ENCODE results near the gene TTC34. TPM values are rescaled to one million over a fixed set of nuclear protein-coding genes. Genes with fewer than 3 reads are reported as not detected.

TTC34 gene
- total and polyA plus RNA-seq, 2 of the 13 experiments (the other 11 are each of a cell fraction or from before 2014, with no cell fraction given) = 0.07 to 0.11 TPM

GRCh38 chr1:2817784-2818564 lies 16.5 kb upstream of the TTC34 start (continued):
- TF ChIP-seq, protein P1, sequence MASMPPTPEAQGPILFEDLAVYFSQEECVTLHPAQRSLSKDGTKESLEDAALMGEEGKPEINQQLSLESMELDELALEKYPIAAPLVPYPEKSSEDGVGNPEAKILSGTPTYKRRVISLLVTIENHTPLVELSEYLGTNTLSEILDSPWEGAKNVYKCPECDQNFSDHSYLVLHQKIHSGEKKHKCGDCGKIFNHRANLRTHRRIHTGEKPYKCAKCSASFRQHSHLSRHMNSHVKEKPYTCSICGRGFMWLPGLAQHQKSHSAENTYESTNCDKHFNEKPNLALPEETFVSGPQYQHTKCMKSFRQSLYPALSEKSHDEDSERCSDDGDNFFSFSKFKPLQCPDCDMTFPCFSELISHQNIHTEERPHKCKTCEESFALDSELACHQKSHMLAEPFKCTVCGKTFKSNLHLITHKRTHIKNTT (CRISPR knock-in tag; IDR thresholded peaks at IDR 0.05) = no peak
- no peak for TF ChIP-seq DBP (CRISPR knock-in tag; IDR thresholded peaks at IDR 0.05; ENCODE audit: not compliant biosample characterization)
- TF ChIP-seq ZNF260 (CRISPR knock-in tag; IDR thresholded peaks at IDR 0.05; ENCODE audit: borderline replicate concordance, low read depth) = no peak
- TF ChIP-seq TCF12 (IDR thresholded peaks at IDR 0.05) = no peak
- TF ChIP-seq TCF12 (CRISPR knock-in tag; IDR thresholded peaks at IDR 0.05) = no peak
- TF ChIP-seq GMEB2 (CRISPR knock-in tag; IDR thresholded peaks at IDR 0.05; ENCODE audit: low read depth) = no peak

- Histone ChIP-seq H3K27ac (ENCODE audit: extremely low read length, insufficient read depth, low read length) (no peak overlapping the region), H3K9me3 (ENCODE audit: low read length) (no peaks in the 10 kb centered on the region; the same call in 1 of the 2 replicates), H3K79me2 (ENCODE audit: insufficient read depth, low read length) (no peaks in the 10 kb centered on the region), H4K20me1 (ENCODE audit: insufficient read depth, low read length) (no peaks in the 10 kb centered on the region), H3K36me3 (replicated peaks in 1 of 2; ENCODE audit: control insufficient read depth in 1 of 2, insufficient read depth in 2 of 2, low read length in 2 of 2) (no peaks in the 10 kb centered on the region), H2AFZ (ENCODE audit: low read length) (no peak overlapping the region), H3K9ac (ENCODE audit: insufficient read depth, low read depth, low read length) (no peak overlapping the region), H3K4me3 (replicated peaks in 1 of 3; ENCODE audit: insufficient read depth in 1 of 3, low read depth in 2 of 3, low read length in 3 of 3) (no peak overlapping the region), H3K27me3 (ENCODE audit: control insufficient read depth in 1 of 2, insufficient read depth in 2 of 2, low read length in 2 of 2) (peaks cover 0 to 43% of the 10 kb centered on the region in 2 experiments; a peak in 4 of 5 replicates), H3K4me1 (ENCODE audit: insufficient read depth, low read length) (peaks cover under 1% of the 10 kb centered on the region; the same call in 1 of the 2 replicates), H3K4me2 (ENCODE audit: low read depth, low read length) (no peak overlapping the region)
- POLR2A ChIA-PET = no interaction called here
- in situ Hi-C loops (cut with HindIII; ENCODE audit: extremely low pct_ligation_motif_present, low pct_unique_long_range_greater_than_20kb) (no loop called here), intact Hi-C loops (cut with micrococcal nuclease; ENCODE audit: unreplicated experiment) (no loop called here)
- no TSS peak for BruUV-seq (replicated peaks)
- no peak for DNase-seq (ENCODE audit: low spot score)
- 20% methylated on average over 9 of the region's 15 CpGs for WGBS (ENCODE audit: low lambda C conversion rate)
- FAIRE-seq = no peak
- CTCF ChIA-PET (ENCODE audit: low intra/inter-chr PET ratio, low total read pairs) = no interaction called here
- ATAC-seq = no peak
- TF ChIP-seq ZNF234 (CRISPR knock-in tag; conservative IDR thresholded peaks at IDR 0.05) (no peak), KAT7 (CRISPR knock-in tag; IDR thresholded peaks at IDR 0.05; ENCODE audit: borderline replicate concordance) (no peak), ZNF510 (CRISPR knock-in tag; IDR thresholded peaks at IDR 0.05; ENCODE audit: low read depth) (no peak), ZNF772 (CRISPR knock-in tag; IDR thresholded peaks at IDR 0.05) (no peak), PAXIP1 (CRISPR knock-in tag; conservative IDR thresholded peaks at IDR 0.05) (no peak), ZNF432 (CRISPR knock-in tag; IDR thresholded peaks at IDR 0.05; ENCODE audit: borderline replicate concordance) (no peak), ZBTB42 (CRISPR knock-in tag; IDR thresholded peaks at IDR 0.05) (no peak)
Observed at GRCh38 chr1:2816786-2817185, 15.3 kb upstream of the TTC34 start.

Measured in HepG2 (cell line).